H9 (cell line): ENCODE results near the gene SSR2. TPM values are rescaled to one million over a fixed set of nuclear protein-coding genes. Genes with fewer than 3 reads are reported as not detected.

Experiments
- DNase-seq: peaks from one replicate; pipeline ENCODE4 v3.0.0-alpha.2; 2017
- H2AFZ ChIP-seq: one replicate; pipeline ENCODE4 v1.6.1; 2013; ENCODE audit warnings: mild to moderate bottlenecking, low read length, control low read depth, moderate library complexity
- H2AK5ac ChIP-seq: 2 replicates; pipeline ENCODE4 v1.6.1; 2013; ENCODE audit warnings: low read length, control low read depth, mixed read lengths; ENCODE audit not compliant: insufficient read length
- H2BK120ac ChIP-seq: one replicate; pipeline ENCODE4 v1.6.1; 2013; ENCODE audit warnings: low read depth, mild to moderate bottlenecking, low read length, control low read depth, inconsistent platforms; ENCODE audit not compliant: poor library complexity, severe bottlenecking
- H2BK12ac ChIP-seq: 2 replicates; pipeline ENCODE4 v1.6.1; 2013; ENCODE audit warnings: low read length, control low read depth, mixed read lengths, low read depth; ENCODE audit not compliant: insufficient read length
- H2BK15ac ChIP-seq: 2 replicates; pipeline ENCODE4 v1.6.1; 2013; ENCODE audit warnings: low read depth, low read length, control low read depth
- H2BK20ac ChIP-seq: one replicate; pipeline ENCODE4 v1.6.1; 2013; ENCODE audit warnings: low read depth, mild to moderate bottlenecking, low read length, control low read depth, inconsistent platforms; ENCODE audit not compliant: poor library complexity, severe bottlenecking
- H2BK5ac ChIP-seq: 2 replicates; pipeline ENCODE4 v1.6.1; 2013; ENCODE audit warnings: low read length, control low read depth, mixed read lengths; ENCODE audit not compliant: insufficient read length
- H3K14ac ChIP-seq: 2 replicates; pipeline ENCODE4 v1.6.1; 2013; ENCODE audit warnings: low read length, control low read depth; ENCODE audit not compliant: insufficient read depth
- H3K18ac ChIP-seq: 2 replicates; pipeline ENCODE4 v1.6.1; 2013; ENCODE audit warnings: low read depth, mild to moderate bottlenecking, mixed read lengths, low read length, control low read depth; ENCODE audit not compliant: insufficient read length
- H3K23ac ChIP-seq: 2 replicates; pipeline ENCODE4 v1.6.1; 2013; ENCODE audit warnings: low read length, control low read depth, mixed read lengths, low read depth; ENCODE audit not compliant: insufficient read length
- H3K23me2 ChIP-seq: 2 replicates; pipeline ENCODE4 v1.6.1; 2013; ENCODE audit warnings: low read depth, mild to moderate bottlenecking, mixed read lengths, low read length, control low read depth; ENCODE audit not compliant: insufficient read length, poor library complexity, severe bottlenecking
- H3K27ac ChIP-seq: 2 replicates; pipeline ENCODE4 v1.5.1; 2013; ENCODE audit warnings: low read length, control low read depth, mixed read lengths, low read depth; ENCODE audit not compliant: insufficient read length
- H3K27me3 ChIP-seq: 2 replicates; pipeline ENCODE4 v1.6.1; 2013; ENCODE audit warnings: low read length, control low read depth, inconsistent platforms; ENCODE audit not compliant: insufficient read depth
- H3K4ac ChIP-seq: 2 replicates; pipeline ENCODE4 v1.6.1; 2013; ENCODE audit warnings: low read depth, mild to moderate bottlenecking, control low read depth, inconsistent platforms, low read length, moderate library complexity
- H3K4me1 ChIP-seq: 2 replicates; pipeline ENCODE4 v1.6.1; 2013; ENCODE audit warnings: low read length, control low read depth, inconsistent platforms; ENCODE audit not compliant: insufficient read depth
- H3K4me2 ChIP-seq: 2 replicates; pipeline ENCODE4 v1.6.1; 2013; ENCODE audit warnings: low read length, control low read depth, mixed read lengths; ENCODE audit not compliant: insufficient read length, insufficient read depth
- H3K56ac ChIP-seq: 2 replicates; pipeline ENCODE4 v1.6.1; 2013; ENCODE audit warnings: low read depth, mild to moderate bottlenecking, mixed read lengths, low read length, control low read depth; ENCODE audit not compliant: insufficient read length
- H3K79me1 ChIP-seq: 2 replicates; pipeline ENCODE4 v1.6.1; 2013; ENCODE audit warnings: low read depth, mild to moderate bottlenecking, moderate library complexity, low read length, control low read depth, inconsistent platforms; ENCODE audit not compliant: insufficient read depth, poor library complexity, severe bottlenecking
- H3K79me2 ChIP-seq: 2 replicates; pipeline ENCODE4 v1.6.1; 2013; ENCODE audit warnings: low read length, control low read depth, inconsistent platforms; ENCODE audit not compliant: insufficient read depth
- H3K9ac ChIP-seq: 2 replicates; pipeline ENCODE4 v1.6.1; 2013; ENCODE audit warnings: low read length, control low read depth, mixed read lengths; ENCODE audit not compliant: insufficient read length; ENCODE audit errors: extremely low read depth
- H3K9me3 ChIP-seq: one replicate; pipeline ENCODE4 v1.6.1; 2013; ENCODE audit warnings: low read depth, low read length, inconsistent platforms; ENCODE audit not compliant: control insufficient read depth
- H3T11ph ChIP-seq: one replicate; pipeline ENCODE4 v1.6.1; 2013; ENCODE audit warnings: mild to moderate bottlenecking, low read length, control low read depth, inconsistent platforms
- H4K20me1 ChIP-seq: one replicate; pipeline ENCODE4 v1.6.1; 2013; ENCODE audit not compliant: control insufficient read depth, insufficient read length, insufficient read depth
- H4K5ac ChIP-seq: 2 replicates; pipeline ENCODE4 v1.6.1; 2013; ENCODE audit warnings: low read depth, mild to moderate bottlenecking, mixed read lengths, low read length, control low read depth; ENCODE audit not compliant: insufficient read length
- H4K8ac ChIP-seq: replicated peaks from 2 replicates; pipeline ENCODE4 v1.6.1; 2013; ENCODE audit warnings: low read length, control low read depth, mixed read lengths, low read depth; ENCODE audit not compliant: insufficient read length
- H4K91ac ChIP-seq: 2 replicates; pipeline ENCODE4 v1.6.1; 2013; ENCODE audit warnings: low read depth, mild to moderate bottlenecking, moderate library complexity, mixed read lengths, low read length, control low read depth; ENCODE audit not compliant: insufficient read length
- H3K27ac Mint-ChIP-seq, 3 experiments: 2 replicates in 2 of 3; 3 replicates in 1 of 3; pipeline ENCODE4 v1.8.0; 2020 to 2021; ENCODE audit warnings: mixed read lengths in 3 of 3, mild to moderate bottlenecking in 1 of 3, moderate library complexity in 1 of 3
- H3K27me3 Mint-ChIP-seq: 2 replicates; pipeline ENCODE4 v1.8.0; 2021; ENCODE audit warnings: low read depth, mild to moderate bottlenecking, moderate library complexity, mixed read lengths
- H3K36me3 Mint-ChIP-seq, 3 experiments: 2 replicates in 2 of 3; 3 replicates in 1 of 3; pipeline ENCODE4 v1.8.0; 2020 to 2021; ENCODE audit warnings: low read depth in 3 of 3, mixed read lengths in 3 of 3; ENCODE audit not compliant: insufficient read depth in 1 of 3
- H3K4me1 Mint-ChIP-seq, 2 experiments: 2 replicates each; pipeline ENCODE4 v1.8.0; 2020; ENCODE audit warnings: mixed read lengths in 2 of 2
- H3K4me3 Mint-ChIP-seq, 2 experiments: 2 replicates in 1 of 2; 3 replicates in 1 of 2; pipeline ENCODE4 v1.8.0; 2020 to 2021; ENCODE audit warnings: mild to moderate bottlenecking in 2 of 2, mixed read lengths in 2 of 2, moderate library complexity in 1 of 2
- H3K9me3 Mint-ChIP-seq, 2 experiments: 2 replicates in 1 of 2; 3 replicates in 1 of 2; pipeline ENCODE4 v1.8.0; 2020; ENCODE audit warnings: mild to moderate bottlenecking in 2 of 2, mixed read lengths in 2 of 2, moderate library complexity in 1 of 2
- whole genome bisulfite sequencing: extraction: QIAGEN DNeasy Blood & Tissue Kit; methylation state at CpG from one replicate; pipeline ENCODE4 v1.1.7; 2013; ENCODE audit warnings: missing lambda C conversion rate, low lambda C conversion rate, mixed read lengths; ENCODE audit not compliant: insufficient read length; ENCODE audit errors: extremely low coverage; 5-methylcytosine and 5-hydroxymethylcytosine counted together
- total RNA-seq: library from RNA; stranded (reverse); gene quantifications from 2 replicates; pipeline ENCODE4 v1.2.1, GENCODE V29; 2021
- TF ChIP-seq, protein P1 (sequence below): fragments of 200-600 bp; sonication (generic); conservative IDR thresholded peaks from 3 replicates; pipeline ENCODE4 v1.8.0; 2021; ENCODE audit warnings: antibody characterized with exemption, mild to moderate bottlenecking

SSR2 gene
- total RNA-seq, 1 experiment from 2014 or later = 170 TPM

DNA sequence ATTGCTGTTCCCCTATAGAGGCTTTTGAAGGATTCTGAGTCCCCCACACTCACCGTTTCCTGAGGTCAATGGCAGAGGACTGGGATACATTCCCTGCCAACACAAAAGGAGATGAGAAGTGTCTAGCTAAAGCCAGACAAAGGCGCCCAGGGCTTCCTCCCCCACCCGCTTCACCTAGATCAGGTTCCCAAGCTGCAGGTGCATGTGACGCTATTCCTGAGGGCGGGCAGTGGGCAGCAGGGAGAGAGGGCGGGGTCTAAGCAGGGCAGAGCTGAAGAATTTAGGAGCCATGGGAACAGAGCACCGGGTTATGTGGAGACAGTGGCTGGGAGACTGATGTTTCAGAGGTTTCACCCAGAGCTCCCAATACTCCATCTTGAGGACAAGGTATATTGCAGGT lies 36.4 kb downstream of the SSR2 start:
- Mint-ChIP-seq H3K9me3 (no peaks in the 10 kb centered on the region), H3K4me1 (peaks cover 71 to 80% of the 10 kb centered on the region in 2 experiments), H3K27ac (peak overlapping the region; percentile 85 to 96 (median 92); a peak in 5 of 7 replicates), H3K36me3 (peaks cover 0 to 2% (median 0%) of the 10 kb centered on the region in 3 experiments; a peak in 1 of 7 replicates), H3K4me3 (peak overlapping the region; percentile 30 to 38), H3K27me3 (no peaks in the 10 kb centered on the region)
- Histone ChIP-seq H3K27ac (no peak overlapping the region), H4K20me1 (no peaks in the 10 kb centered on the region), H3K79me1 (no peaks in the 10 kb centered on the region), H3K9me3 (no peaks in the 10 kb centered on the region), H4K8ac (no peak overlapping the region), H2BK12ac (no peak overlapping the region), H3K4me2 (peak overlapping the region; percentile 19), H3K14ac (no peak overlapping the region), H3K4me1 (peaks cover 3% of the 10 kb centered on the region; the same call in 1 of the 2 replicates), H4K5ac (no peak overlapping the region), H3K4ac (no peak overlapping the region), H3K27me3 (no peaks in the 10 kb centered on the region), H2AFZ (no peak overlapping the region), H2BK20ac (no peak overlapping the region), H3T11ph (no peak overlapping the region), H3K23ac (no peak overlapping the region), H3K9ac (no peak overlapping the region), H3K18ac (no peak overlapping the region), H4K91ac (no peak overlapping the region), H3K56ac (no peak overlapping the region), H2BK120ac (peak overlapping the region; percentile 44), H3K23me2 (peaks cover under 1% of the 10 kb centered on the region), H2BK15ac (no peak overlapping the region), H3K79me2 (no peaks in the 10 kb centered on the region), H2BK5ac (no peak overlapping the region), H2AK5ac (no peak overlapping the region)
- TF ChIP-seq, protein P1, sequence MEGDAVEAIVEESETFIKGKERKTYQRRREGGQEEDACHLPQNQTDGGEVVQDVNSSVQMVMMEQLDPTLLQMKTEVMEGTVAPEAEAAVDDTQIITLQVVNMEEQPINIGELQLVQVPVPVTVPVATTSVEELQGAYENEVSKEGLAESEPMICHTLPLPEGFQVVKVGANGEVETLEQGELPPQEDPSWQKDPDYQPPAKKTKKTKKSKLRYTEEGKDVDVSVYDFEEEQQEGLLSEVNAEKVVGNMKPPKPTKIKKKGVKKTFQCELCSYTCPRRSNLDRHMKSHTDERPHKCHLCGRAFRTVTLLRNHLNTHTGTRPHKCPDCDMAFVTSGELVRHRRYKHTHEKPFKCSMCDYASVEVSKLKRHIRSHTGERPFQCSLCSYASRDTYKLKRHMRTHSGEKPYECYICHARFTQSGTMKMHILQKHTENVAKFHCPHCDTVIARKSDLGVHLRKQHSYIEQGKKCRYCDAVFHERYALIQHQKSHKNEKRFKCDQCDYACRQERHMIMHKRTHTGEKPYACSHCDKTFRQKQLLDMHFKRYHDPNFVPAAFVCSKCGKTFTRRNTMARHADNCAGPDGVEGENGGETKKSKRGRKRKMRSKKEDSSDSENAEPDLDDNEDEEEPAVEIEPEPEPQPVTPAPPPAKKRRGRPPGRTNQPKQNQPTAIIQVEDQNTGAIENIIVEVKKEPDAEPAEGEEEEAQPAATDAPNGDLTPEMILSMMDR = no peak
- peak; percentile 94 for DNase-seq
- WGBS = no CpG with 5 or more reads among the region's 7 CpGs
